ENCODE results near the gene SCYL1. TPM values are rescaled to one million over a fixed set of nuclear protein-coding genes. Genes with fewer than 3 reads are reported as not detected.
"Not testable (repeated sequence)": the region's sequence is repeated elsewhere in the genome, so short reads cannot be mapped to it uniquely, and the experiment has no call there.

The SCYL1 gene
- total RNA-seq, 1 experiment from 2014 or later, result 54.7 TPM

- not testable (repeated sequence) for H4K91ac ChIP-seq (ENCODE audit: insufficient read length, low read depth, low read length); H3K14ac ChIP-seq (ENCODE audit: insufficient read depth, low read length); DNase-seq; H2BK12ac ChIP-seq (ENCODE audit: insufficient read length, low read depth, low read length); H2BK120ac ChIP-seq (ENCODE audit: low read depth, low read length, poor library complexity, severe bottlenecking); H3K9me3 Mint-ChIP-seq; H3K79me1 ChIP-seq (ENCODE audit: insufficient read depth, low read depth, low read length, poor library complexity, severe bottlenecking); H3K23me2 ChIP-seq (ENCODE audit: insufficient read length, low read depth, low read length, poor library complexity, severe bottlenecking); H3K23ac ChIP-seq (ENCODE audit: insufficient read length, low read depth, low read length); H3K9ac ChIP-seq (ENCODE audit: extremely low read depth, insufficient read length, low read length); H3K27ac ChIP-seq (ENCODE audit: insufficient read length, low read depth, low read length); H3K4me2 ChIP-seq (ENCODE audit: insufficient read depth, insufficient read length, low read length); H2AK5ac ChIP-seq (ENCODE audit: insufficient read length, low read length); H2BK5ac ChIP-seq (ENCODE audit: insufficient read length, low read length); H3K4me1 ChIP-seq (ENCODE audit: insufficient read depth, low read length); H3T11ph ChIP-seq (ENCODE audit: low read length); H3K9me3 ChIP-seq (ENCODE audit: control insufficient read depth, low read depth, low read length); H2BK15ac ChIP-seq (ENCODE audit: low read depth, low read length); H3K18ac ChIP-seq (ENCODE audit: insufficient read length, low read depth, low read length); H2BK20ac ChIP-seq (ENCODE audit: low read depth, low read length, poor library complexity, severe bottlenecking); H4K8ac ChIP-seq (replicated peaks; ENCODE audit: insufficient read length, low read depth, low read length); H3K56ac ChIP-seq (ENCODE audit: insufficient read length, low read depth, low read length); H4K5ac ChIP-seq (ENCODE audit: insufficient read length, low read depth, low read length); H4K20me1 ChIP-seq (ENCODE audit: control insufficient read depth, insufficient read depth, insufficient read length); H2AFZ ChIP-seq (ENCODE audit: low read length); H3K27me3 ChIP-seq (ENCODE audit: insufficient read depth, low read length); H3K4me3 Mint-ChIP-seq; H3K4ac ChIP-seq (ENCODE audit: low read depth, low read length); H3K79me2 ChIP-seq (ENCODE audit: insufficient read depth, low read length); H3K27ac Mint-ChIP-seq
- H3K4me1 Mint-ChIP-seq, result peaks cover 24 to 34% of the 10 kb centered on the region in 2 experiments
- WGBS (ENCODE audit: extremely low coverage, insufficient read length, low lambda C conversion rate), result no CpG with 5 or more reads among the region's 7 CpGs
- H3K27me3 Mint-ChIP-seq (ENCODE audit: low read depth), result peaks cover 18% of the 10 kb centered on the region
- H3K36me3 Mint-ChIP-seq (ENCODE audit: insufficient read depth in 1 of 3, low read depth in 3 of 3), result peaks cover 9 to 12% (median 10%) of the 10 kb centered on the region in 3 experiments
These were observed 1.3 kb upstream of the SCYL1 start for GRCh38 chr11:65523631-65523968.
